Hepatocyte (in vitro differentiated cells): Measurements from ENCODE around the gene XPO6.

Experiments
- EZH2 ChIP-seq: fragments of 200-600 bp; sonication (generic); IDR thresholded peaks from 2 replicates; pipeline ENCODE4 v1.6.1; 2016; ENCODE audit warnings: antibody characterized with exemption, mild to moderate bottlenecking, borderline replicate concordance
- EZH2phosphoT487 ChIP-seq: fragments of 200-600 bp; sonication (generic); IDR thresholded peaks from one replicate; pipeline ENCODE4 v1.6.1; 2018; ENCODE audit warnings: antibody characterized with exemption, mild to moderate bottlenecking, low read depth, moderate library complexity; ENCODE audit not compliant: unreplicated experiment, severe bottlenecking
- TF ChIP-seq, protein P1 (sequence below): fragments of 200-600 bp; sonication (generic); IDR thresholded peaks from 2 replicates; pipeline ENCODE4 v1.5.1; 2016; ENCODE audit warnings: antibody characterized with exemption, mild to moderate bottlenecking; ENCODE audit not compliant: poor library complexity

DNA sequence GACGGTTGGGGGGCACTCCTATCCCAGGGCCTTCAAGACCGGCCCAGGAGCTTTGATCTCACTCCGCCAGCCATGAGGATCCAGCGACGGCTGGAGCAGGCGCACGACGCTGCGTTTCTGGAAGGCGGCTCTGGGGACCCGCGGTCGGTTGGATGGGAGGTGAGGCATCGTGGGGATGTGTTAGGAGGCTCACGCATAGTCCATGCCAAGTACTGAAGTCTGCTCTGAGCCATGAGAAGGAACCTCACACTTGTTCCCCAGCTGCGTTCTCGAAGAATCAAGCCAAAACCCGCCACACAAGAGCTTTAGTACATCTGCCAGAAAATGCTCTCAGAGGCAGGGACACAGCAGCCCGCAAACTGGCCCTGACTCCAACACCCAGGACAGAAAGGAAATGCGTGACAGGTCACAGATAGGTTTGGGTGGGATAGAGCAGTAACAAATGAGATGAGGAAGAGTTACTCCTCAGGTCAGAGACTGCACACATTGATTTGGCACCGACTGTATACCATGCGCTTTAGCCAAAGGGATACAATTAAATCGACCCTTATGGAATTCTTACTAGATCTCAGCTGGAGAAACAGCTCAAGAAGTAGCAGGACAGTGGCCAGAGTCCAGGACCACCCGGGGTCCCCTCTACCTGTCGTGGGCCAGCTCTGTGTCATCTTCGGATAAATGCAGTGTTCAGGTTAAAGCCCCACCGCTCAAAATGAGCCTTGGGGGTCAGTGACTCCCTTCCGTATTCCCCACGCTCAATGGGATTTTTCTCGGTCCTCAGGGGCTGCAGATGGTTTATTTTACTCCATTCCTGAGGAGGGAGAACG is 141.6 kb downstream of the XPO6 start:
- TF ChIP-seq, protein P1, sequence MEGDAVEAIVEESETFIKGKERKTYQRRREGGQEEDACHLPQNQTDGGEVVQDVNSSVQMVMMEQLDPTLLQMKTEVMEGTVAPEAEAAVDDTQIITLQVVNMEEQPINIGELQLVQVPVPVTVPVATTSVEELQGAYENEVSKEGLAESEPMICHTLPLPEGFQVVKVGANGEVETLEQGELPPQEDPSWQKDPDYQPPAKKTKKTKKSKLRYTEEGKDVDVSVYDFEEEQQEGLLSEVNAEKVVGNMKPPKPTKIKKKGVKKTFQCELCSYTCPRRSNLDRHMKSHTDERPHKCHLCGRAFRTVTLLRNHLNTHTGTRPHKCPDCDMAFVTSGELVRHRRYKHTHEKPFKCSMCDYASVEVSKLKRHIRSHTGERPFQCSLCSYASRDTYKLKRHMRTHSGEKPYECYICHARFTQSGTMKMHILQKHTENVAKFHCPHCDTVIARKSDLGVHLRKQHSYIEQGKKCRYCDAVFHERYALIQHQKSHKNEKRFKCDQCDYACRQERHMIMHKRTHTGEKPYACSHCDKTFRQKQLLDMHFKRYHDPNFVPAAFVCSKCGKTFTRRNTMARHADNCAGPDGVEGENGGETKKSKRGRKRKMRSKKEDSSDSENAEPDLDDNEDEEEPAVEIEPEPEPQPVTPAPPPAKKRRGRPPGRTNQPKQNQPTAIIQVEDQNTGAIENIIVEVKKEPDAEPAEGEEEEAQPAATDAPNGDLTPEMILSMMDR = no peak
- TF ChIP-seq EZH2 (no peak), EZH2phosphoT487 (no peak)
